NT2/D1 (cell line): ENCODE measurements around the gene CTBP1.

Experiments used
- DNase-seq: peaks from one replicate; pipeline ENCODE4 v3.0.0-alpha.2; 2011; ENCODE audit warnings: low read depth, low spot score
- H3K27me3 ChIP-seq: 2 replicates; pipeline ENCODE4 v1.6.0; 2011; ENCODE audit warnings: mild to moderate bottlenecking; ENCODE audit not compliant: insufficient read length, insufficient read depth
- H3K36me3 ChIP-seq: 2 replicates; pipeline ENCODE4 v1.6.1; 2011; ENCODE audit warnings: mild to moderate bottlenecking, low read length, mixed read lengths; ENCODE audit not compliant: insufficient read depth, insufficient read length
- H3K4me1 ChIP-seq: 2 replicates; pipeline ENCODE4 v1.5.1; 2011; ENCODE audit not compliant: insufficient read depth, insufficient read length
- H3K4me3 ChIP-seq: 2 replicates; pipeline ENCODE4 v1.5.1; 2011; ENCODE audit warnings: low read depth; ENCODE audit not compliant: insufficient read length
- H3K9ac ChIP-seq: 2 replicates; pipeline ENCODE4 v1.6.0; 2011; ENCODE audit warnings: low read depth; ENCODE audit not compliant: insufficient read length
- H3K9me3 ChIP-seq: 2 replicates; pipeline ENCODE4 v1.5.1; 2011; ENCODE audit warnings: mild to moderate bottlenecking, low read length; ENCODE audit not compliant: insufficient read depth
- SUZ12 ChIP-seq: IDR thresholded peaks from 2 replicates; pipeline ENCODE4 v1.6.1; 2011; ENCODE audit not compliant: insufficient read length, insufficient read depth; ENCODE audit errors: extremely low read depth
- YY1 ChIP-seq: IDR thresholded peaks from 2 replicates; pipeline ENCODE4 v1.6.1; 2011; ENCODE audit not compliant: insufficient read length, insufficient read depth
- ZNF274 ChIP-seq: IDR thresholded peaks from 2 replicates; pipeline ENCODE4 v1.6.1; 2011; ENCODE audit warnings: mild to moderate bottlenecking, low read depth, low read length

Gene CTBP1

GRCh38 chr4:1199556-1200331 lies 49.2 kb downstream of the CTBP1 start:
- H3K27me3 ChIP-seq: no peaks in the 10 kb centered on the region
- no peaks in the 10 kb centered on the region for H3K9me3 ChIP-seq
- H3K9ac ChIP-seq: no peak overlapping the region
- H3K4me1 ChIP-seq: peaks cover 9% of the 10 kb centered on the region
- TF ChIP-seq ZNF274 (no peak), SUZ12 (no peak), YY1 (no peak)
- H3K36me3 ChIP-seq: no peaks in the 10 kb centered on the region
- no peak overlapping the region for H3K4me3 ChIP-seq
- DNase-seq: no peak

- H3K4me1 ChIP-seq: peaks cover 9% of the 10 kb centered on the region
- H3K36me3 ChIP-seq: no peaks in the 10 kb centered on the region
- H3K27me3 ChIP-seq: no peaks in the 10 kb centered on the region
- no peak overlapping the region for H3K4me3 ChIP-seq
- TF ChIP-seq ZNF274: no peak
- TF ChIP-seq YY1: no peak
- TF ChIP-seq SUZ12: no peak
- no peaks in the 10 kb centered on the region for H3K9me3 ChIP-seq
- H3K9ac ChIP-seq: no peak overlapping the region
- DNase-seq: no peak
Measured at GRCh38 chr4:1198098-1198844, 50.7 kb downstream of the CTBP1 start.

- no peak for DNase-seq
- Histone ChIP-seq H3K36me3 (no peaks in the 10 kb centered on the region), H3K9me3 (peaks cover 2% of the 10 kb centered on the region; the same call in 1 of the 2 replicates), H3K27me3 (no peaks in the 10 kb centered on the region), H3K9ac (no peak overlapping the region), H3K4me1 (peaks cover 9% of the 10 kb centered on the region), H3K4me3 (no peak overlapping the region)
- TF ChIP-seq YY1 (no peak), SUZ12 (no peak), ZNF274 (no peak)
Measured at GRCh38 chr4:1196421-1197183, 52.3 kb downstream of the CTBP1 start.

- H3K4me3 ChIP-seq: no peak overlapping the region
- no peak overlapping the region for H3K9ac ChIP-seq
- no peaks in the 10 kb centered on the region for H3K36me3 ChIP-seq
- H3K4me1 ChIP-seq: peaks cover 5% of the 10 kb centered on the region
- TF ChIP-seq YY1 (no peak), SUZ12 (no peak), ZNF274 (no peak)
- peaks cover 7% of the 10 kb centered on the region; the same call in 1 of the 2 replicates for H3K9me3 ChIP-seq
- DNase-seq: no peak
- no peaks in the 10 kb centered on the region for H3K27me3 ChIP-seq
Measured at GRCh38 chr4:1195891-1196401, 53.0 kb downstream of the CTBP1 start.

- H3K4me3 ChIP-seq: no peak overlapping the region
- no peaks in the 10 kb centered on the region for H3K27me3 ChIP-seq
- no peak overlapping the region for H3K9ac ChIP-seq
- H3K36me3 ChIP-seq: no peaks in the 10 kb centered on the region
- DNase-seq: no peak
- TF ChIP-seq ZNF274: no peak
- peaks cover 7% of the 10 kb centered on the region; the same call in 1 of the 2 replicates for H3K9me3 ChIP-seq
- H3K4me1 ChIP-seq: no peaks in the 10 kb centered on the region
Measured at GRCh38 chr4:1195109-1195671, 53.7 kb downstream of the CTBP1 start.

GRCh38 chr4:1194010-1194900 lies 54.7 kb downstream of the CTBP1 start:
- Histone ChIP-seq H3K36me3 (no peaks in the 10 kb centered on the region), H3K4me1 (no peaks in the 10 kb centered on the region), H3K9me3 (peaks cover 7% of the 10 kb centered on the region; the same call in 1 of the 2 replicates), H3K9ac (peak overlapping the region; percentile 24), H3K27me3 (no peaks in the 10 kb centered on the region), H3K4me3 (no peak overlapping the region)
- TF ChIP-seq SUZ12: no peak
- TF ChIP-seq ZNF274: no peak
- no peak for TF ChIP-seq YY1
- DNase-seq: no peak
